HL-60/S4 treated with phorbol 12-myristate 13-acetate at 8.2 ng/mL for 4 days and 3 days (cell line): ENCODE results near the gene PSMB4.
"Not testable (repeated sequence)": the region's sequence is repeated elsewhere in the genome, so short reads cannot be mapped to it uniquely, and the experiment has no call there.

Experiments used
- in situ Hi-C: fragments of 300-500 bp; cut with MboI; formaldehyde crosslinking; loops from 2 replicates; pipeline ENCODE4 v1.15.0; 2022; ENCODE audit warnings: low sequenced_read_pairs

PSMB4 gene

DNA sequence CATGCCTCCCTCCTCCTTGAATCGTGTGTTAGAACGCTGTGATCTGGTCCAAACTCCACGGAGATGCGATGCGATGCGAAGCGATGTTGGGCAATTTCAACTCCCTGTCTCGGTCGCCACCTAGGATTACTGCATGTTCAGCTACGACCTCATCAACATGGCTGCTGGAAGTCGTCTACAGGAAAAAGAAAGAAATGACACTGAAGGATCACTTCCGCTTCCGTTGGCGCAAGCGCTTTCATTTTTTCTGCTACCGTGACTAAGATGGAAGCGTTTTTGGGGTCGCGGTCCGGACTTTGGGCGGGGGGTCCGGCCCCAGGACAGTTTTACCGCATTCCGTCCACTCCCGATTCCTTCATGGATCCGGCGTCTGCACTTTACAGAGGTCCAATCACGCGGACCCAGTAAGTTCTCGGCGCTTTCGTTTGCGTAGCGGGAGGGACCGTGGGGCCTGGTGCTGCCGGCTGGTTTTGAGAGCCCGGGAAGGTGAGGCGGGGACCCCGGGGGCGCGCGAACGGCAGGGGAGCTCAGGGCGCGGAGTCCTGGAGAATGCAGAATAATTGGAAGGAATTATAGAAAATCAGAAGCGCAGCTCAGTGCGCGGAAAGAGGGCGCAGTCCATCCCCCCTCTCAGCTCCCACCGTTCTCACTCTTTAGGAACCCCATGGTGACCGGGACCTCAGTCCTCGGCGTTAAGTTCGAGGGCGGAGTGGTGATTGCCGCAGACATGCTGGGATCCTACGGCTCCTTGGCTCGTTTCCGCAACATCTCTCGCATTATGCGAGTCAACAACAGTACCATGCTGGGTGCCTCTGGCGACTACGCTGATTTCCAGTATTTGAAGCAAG lies at the start of gene PSMB4:
TSS of gene PSMB4 (plus strand) at position 250 of the 848 bp plus-strand sequence. CDS start at position 265, 15 bp downstream.
- in situ Hi-C loops, result no loop called here

DNA sequence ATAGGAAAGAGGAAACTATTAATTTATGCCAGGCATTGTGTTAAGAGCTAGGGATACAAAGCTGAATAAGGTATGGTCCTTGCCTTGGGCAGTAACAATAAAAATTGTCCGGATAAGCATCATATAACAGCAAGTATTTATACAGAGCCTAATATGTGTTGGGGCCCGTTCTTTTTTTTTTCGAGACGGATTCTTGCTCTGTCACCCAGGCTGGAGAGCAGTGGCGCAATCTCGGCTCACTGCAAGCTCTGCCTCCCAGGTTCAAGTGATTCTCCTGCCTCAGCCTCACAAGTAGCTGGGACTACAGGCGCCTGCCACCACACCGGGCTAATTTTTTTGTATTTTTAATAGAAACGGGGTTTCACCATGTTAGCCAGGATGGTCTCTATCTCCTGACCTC lies 49.0 kb upstream of the PSMB4 start:
- in situ Hi-C loops, result not testable (repeated sequence)

DNA sequence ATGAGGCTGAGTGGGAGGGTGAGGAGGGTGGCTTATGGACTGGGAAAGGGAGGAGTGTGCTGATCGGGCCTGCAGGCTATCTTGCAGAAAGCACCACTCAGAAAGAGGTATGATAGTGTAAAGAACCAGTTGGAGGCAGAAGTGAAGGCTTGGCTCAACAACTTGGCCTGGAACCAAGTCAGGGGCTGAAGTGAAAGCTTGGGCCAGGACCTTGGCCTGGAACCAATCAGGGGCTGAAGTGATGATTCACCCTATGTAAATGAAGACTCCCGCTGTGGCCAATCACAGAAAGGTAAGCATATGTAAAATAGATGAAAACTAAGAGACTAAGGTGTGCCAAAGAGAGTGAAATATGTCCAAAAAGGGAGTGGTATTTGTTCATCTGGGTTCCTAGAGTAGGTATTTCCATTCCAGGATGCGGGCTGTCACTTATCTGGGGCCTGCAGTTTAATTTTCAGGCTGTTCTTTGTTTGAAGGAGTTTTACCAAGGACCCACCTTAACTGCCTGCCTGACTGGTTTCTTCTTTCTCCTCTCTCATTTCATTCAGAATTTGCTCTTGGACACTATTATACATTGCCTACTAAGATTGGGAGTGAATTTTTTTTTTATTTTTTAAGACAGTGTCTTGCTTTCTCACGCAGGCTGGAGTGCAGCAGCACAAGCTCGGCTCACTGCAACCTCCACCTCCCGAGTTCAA lies 47.2 kb upstream of the PSMB4 start:
- in situ Hi-C loops, result no loop called here

DNA sequence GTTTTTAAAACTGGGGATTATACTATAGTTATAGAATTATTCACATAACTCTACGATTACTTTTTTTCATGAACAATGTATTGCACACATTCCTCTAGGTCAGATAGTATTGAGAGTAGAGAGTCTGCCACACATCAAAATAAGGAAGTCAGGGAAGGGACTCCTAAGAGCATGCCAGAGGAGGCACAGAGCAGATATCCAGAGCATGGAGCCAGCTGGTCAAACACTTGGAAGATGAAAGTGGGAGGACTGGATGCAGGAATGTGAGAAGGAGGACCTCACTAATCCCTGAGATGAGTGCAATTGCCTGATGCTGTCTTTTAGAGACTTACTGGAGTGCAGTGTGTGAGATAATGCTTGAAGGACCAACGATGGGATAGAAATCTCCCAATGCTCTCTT lies 42.7 kb upstream of the PSMB4 start:
- in situ Hi-C loops, result no loop called here

DNA sequence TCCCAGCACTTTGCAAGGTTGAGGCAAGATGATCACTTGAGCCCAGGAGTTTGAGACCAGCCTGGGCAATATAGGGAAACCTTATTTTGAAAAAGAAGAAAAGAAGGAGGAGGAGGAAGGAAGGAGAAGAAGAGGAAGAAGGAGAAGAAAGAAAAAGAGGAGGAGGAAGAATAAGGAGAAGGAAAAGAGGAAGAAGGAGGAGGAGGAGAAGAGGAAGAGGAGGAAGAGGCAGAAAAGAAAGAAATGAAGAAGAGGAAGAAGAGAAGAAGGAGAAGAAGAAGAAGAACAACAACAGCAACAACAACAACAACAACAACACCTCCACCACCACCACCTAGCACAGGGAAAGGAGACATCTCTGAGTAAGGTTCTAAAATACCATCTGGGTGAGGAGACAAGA lies 37.5 kb upstream of the PSMB4 start:
- in situ Hi-C loops, result no loop called here

DNA sequence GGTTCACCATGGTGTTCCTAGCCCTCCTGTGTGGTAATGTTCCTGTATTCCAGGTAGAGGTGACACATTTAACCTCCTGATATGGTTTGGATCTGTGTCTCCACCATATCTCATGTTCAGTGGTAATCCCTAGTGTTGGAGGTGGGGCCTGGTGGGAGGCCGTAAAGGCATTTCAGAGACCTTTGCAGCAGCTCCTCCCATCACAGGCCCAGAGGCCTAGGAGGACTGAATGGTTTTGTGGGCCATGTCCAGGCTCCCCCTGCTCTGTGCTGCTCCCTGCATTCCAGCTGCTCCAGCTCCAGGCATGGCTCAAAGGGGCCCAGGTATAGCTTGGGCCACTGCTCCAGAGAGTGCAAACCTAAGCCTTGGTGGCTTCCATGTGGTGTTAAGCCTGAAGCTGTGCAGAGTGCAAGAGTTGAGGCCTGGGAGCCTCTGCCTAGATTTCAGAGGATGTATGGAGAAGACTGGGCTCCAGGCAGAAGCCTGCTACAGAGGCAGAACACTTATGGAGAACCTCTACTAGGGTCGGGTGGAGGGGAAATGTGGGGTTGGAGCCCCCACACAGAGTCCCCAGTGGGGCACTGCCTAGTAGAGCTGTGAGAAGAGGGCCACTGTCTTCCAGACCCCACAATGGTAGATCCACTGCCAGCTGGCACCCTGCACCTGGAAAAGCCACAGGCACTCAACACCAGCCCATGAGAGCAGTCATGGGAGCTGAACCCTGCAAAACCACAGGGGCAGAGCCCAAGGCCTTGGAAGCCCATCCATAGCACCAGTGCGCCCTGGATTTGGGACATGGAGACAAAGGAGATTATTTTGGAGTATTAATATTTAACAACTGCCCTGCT lies 36.8 kb upstream of the PSMB4 start:
- in situ Hi-C loops, result no loop called here

DNA sequence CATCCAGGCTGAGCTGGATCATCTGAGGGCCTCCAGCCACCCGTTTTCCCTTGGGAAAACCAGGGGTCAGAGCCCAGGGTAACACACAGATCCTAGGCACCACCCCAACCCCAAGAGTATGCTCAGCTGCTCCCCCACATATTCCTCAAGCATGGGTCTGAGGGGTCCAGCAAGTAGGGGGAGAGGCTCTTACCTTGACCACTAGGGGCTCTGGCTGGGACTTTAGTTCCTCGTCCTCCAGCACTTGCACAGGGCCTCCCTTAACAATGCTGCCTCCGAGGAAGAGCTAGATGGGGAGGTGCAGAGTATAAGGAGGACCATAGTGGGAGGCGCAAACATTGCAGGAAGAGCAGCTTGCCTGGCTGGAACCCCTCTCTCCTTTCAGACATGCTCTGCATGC lies 34.4 kb upstream of the PSMB4 start:
- in situ Hi-C loops, result no loop called here

DNA sequence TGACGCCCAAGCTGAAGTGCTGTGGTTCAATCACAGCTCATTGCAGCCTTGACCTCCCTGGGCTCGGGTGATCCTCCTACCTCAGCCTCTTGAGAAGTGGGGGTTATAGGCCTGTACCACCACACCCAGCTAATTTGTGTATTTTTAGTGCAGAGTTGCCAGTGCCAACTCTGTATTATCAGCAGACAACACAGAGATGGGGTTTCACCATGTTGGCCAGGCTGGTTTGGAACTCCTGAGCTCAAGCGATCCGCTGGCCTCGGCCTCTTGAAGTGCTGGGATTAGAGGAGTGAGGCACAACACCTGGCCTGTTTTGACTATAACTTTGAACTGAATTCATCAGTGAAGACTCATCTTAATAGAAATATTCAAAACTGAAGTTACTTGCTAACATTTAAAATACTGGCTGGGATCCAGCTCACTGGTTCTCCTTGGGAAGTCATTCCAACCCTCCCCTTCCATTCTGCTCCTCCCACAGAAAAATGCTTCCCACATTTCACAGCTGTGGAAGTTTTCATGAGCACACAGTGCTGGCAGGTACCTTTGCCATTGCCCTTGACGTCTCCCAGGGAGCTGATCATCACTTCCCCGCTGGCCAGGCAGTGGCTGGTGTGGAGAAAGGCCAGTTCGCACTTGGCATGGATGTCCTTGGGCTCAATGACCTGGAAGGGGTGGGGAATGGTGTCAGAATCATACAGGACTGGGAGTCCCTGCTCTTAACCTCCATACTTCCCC lies 31.5 kb upstream of the PSMB4 start:
- in situ Hi-C loops, result no loop called here

DNA sequence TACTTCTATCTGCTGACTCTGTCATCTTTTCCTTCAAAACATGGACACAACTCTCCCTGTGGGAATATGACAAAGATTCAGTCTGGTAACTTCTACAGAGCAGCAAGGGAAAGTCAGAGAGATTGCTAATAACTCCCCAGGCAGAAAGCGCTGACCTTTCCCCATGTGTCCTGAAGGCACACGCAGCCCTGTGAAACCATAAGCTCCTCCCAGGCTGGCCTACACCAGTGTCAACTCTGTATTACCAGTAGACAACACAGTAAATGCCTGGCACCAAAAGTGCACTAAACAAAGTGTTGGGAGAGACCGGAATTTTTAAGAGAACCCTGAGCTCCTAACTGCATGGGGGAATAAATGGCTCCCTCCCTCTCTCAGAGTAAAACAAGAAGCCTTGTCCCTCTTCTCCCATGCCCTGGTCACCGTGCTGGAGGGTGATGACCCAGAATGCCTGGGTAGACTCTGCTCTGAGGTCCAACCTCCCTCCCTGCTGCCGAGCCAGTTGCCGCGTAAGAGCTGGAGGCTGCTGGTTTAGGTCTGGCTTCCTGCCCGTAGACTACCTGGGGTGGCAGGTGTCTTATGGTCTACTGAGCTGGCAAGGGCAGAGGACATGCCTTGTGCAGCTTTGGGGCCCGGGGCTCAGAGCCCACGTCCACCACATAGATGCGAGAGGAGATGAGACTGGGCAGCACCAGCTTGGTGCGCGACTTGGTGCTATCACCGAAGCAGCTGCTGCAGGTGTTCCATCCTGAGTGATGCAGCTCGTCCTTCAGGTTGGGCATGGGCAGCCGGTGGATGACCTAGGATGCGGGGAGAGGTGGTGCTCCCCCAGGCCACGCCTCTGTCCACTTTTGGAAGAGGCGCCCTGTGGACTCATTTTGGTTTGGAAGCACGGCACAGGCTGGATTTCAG lies 30.7 kb upstream of the PSMB4 start:
- in situ Hi-C loops, result no loop called here

DNA sequence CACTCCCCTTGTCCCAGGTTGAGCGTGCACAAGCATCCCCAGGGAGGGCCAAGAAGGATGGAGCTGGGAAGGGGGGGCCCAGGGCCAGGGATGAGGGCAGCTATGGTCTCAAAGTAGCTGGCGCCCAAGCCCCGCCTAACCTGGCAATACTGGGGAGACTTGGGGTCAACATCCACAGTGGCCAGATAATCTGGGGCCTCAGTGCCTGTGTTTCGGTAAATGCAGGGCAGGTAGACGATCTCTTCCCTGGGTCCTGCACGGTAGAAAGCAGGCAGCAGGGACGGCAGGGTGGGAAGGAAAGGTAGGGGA lies 30.1 kb upstream of the PSMB4 start:
- in situ Hi-C loops, result no loop called here

DNA sequence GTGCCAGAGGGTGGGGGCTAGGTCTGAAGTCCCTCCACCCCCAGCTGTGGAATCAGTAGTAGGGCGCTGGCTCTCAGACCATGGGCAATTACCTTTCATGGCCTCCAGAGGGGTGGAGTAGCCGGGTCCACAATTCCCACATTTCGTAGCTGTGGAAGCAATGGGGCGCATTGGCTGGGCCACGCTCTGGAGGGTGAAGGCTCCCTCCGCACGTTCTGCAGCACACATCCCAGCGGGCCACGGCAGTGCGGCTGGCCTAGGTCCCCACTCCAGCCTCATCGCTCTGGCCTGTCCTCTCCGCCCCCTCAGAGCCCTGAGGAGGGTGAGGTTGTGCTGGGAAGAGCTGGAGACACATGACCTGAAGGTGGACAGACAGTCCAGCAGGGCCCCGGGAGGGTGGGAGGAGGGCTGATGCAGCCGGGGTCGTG lies 29.7 kb upstream of the PSMB4 start:
- in situ Hi-C loops, result no loop called here

DNA sequence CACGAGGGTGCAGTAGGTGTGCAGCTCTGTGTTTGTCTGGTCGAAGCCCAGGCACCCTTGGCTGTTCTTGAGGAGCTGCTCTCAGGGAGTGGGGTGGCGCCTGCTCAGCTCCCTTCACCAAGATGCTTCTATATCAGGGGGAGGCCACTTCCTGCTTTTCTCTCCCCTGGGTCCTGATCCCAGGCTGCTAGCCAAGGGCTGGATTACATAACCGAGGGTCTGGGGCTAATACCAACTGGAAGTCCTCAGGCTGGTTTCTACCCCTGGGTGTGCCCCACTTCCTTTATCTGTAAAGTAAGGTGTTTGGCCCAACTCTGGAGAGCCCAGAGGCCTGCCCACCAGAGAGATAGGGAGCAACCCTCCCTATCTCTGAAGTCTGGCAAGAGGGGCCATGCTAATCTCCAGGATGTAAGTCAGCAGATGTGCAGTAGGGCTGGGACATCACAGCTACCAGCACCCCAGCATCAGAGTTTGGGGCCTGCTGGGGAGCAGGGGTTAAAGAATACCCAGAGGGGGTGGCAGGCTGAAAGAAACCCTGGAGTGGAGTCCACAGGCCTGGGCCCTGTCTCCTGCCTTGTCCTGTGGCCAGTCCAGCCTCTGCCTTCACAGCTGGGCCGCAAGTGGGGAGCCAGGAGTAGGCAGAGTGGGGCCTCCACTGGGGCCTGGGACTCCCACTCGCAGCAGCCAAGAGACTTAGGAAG lies 29.0 kb upstream of the PSMB4 start:
- in situ Hi-C loops, result no loop called here

DNA sequence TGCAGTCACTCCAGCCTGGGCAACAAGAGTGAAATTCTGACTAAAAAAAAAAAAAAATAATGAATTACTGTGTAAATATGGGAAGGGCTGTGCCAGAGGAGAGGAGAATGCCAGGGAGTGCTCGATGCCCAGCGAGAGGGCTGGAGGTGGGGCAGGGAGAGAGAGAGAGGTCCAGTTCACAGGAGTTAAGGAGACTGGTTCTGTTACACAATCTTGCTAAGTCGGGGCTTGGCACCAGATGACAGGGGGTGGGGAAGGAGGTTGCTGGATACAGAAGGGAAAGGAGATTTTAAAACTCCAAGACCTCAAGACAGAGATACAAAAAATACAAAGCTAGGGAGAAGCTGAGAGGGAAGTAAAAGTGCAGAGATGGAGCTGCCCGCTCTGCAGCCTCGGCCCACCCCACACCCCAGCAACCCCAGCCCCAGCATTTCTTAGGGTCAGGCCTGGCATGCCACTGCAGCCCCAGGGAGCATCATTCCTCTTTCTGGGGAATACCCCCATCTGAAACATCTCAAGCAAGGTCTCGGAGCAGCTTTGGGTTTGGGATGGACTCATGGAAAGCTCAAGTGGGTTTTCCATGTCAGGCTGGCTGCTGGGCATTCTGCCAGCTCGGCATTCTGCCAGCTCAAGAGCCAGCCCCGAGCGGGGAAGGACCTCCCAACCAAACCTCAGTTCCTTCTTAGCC lies 27.9 kb upstream of the PSMB4 start:
- in situ Hi-C loops, result no loop called here

DNA sequence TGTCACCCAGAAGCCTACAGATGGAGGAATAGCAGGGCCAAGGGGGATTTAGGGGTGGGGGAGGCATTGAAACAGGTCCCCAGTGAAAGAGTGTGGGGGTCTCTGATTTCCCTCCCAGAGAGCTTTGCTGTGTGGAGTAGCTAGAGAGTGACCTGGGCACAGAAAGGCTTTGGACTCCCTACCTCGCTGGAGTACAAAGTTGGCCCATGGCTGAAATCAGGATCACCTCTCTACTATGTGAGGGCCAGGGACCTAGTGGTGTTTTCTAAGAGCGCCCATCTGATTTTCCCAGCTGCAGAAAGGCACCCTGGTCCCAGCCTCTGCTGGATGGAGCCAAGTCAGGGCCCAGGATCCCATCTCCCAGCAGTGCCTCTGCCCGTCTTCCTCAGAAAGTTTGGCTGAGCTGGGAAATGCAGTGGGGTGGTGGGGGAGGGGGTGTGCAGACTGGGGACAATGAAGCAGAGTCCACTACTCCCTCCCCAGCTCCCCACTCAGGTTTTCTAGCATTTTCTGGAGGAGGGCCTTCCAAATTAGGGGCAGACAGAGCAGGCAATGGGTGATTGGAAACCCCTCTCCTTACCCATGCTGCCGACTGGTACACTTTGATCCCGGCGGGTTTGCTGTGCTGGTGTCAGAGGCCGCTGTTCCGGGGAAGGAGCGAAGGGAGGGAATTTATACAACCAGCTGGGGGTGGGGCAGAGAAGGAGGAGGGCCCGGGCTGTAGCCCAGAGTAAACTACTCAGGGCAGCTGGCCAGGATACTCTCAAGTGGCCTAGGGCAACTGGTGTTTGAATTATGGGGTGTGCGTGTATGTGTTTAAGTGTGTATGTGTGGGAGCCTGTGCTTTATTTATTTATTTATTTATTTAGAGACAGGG lies 27.1 kb upstream of the PSMB4 start, which contains the start of gene SELENBP1:
TSS of gene SELENBP1 (minus strand) at position 648 of the 877 bp plus-strand sequence. CDS start at position 584, 64 bp downstream.
- in situ Hi-C loops, result no loop called here

DNA sequence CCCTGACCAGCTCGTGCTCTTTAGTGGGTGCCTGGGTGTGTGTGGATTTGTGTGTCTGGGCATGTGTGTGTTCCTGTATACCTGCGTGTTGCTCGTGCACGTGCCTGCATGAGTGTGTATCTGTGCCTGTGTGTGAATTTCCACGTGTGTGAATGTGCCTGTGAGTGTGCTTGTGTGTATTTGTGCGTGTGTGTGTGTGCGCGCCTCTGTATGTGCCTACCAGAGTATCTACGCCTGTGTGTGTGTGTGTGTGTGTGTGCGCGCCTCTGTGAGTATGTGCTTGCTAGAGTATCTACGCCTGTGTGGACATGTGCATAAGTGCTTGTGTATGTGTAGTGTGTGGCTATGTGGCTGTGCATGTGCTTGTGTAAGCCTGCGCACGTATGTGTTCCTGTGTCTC lies 26.2 kb upstream of the PSMB4 start:
- in situ Hi-C loops, result no loop called here

DNA sequence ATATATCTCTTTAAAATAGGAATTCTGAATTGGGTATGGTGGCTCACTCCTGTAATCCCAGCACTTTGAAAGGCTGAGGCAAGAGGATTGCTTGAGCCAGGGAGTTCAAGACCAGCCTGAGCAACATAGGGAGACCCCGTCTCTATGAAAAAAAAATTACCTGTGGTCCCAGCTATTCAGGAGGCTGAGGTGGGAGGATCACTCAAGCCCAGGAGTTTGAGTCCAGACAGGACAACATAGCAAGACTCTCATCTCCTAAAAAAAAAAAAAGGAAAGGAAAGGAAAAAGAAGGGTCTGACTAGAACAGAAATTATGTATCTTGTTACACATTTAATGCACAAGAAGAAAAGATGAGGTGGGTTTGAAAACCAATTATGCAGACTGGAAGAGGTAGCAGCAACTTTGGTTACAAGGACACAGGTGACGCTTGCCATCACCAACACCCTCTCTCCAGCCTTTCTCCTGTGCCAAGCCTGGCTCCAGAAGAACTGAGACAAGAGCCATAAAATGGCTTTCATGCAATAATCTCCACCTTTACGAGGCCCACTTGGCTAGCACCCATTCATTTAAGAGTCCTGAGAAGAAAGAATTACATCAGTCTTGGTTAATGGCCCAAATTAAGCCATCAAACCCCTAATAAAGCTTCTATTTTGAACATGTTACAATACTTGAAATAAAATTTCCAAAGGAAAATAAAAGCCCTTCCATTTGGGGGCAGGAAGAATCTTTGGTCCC lies 22.1 kb upstream of the PSMB4 start:
- in situ Hi-C loops, result no loop called here

DNA sequence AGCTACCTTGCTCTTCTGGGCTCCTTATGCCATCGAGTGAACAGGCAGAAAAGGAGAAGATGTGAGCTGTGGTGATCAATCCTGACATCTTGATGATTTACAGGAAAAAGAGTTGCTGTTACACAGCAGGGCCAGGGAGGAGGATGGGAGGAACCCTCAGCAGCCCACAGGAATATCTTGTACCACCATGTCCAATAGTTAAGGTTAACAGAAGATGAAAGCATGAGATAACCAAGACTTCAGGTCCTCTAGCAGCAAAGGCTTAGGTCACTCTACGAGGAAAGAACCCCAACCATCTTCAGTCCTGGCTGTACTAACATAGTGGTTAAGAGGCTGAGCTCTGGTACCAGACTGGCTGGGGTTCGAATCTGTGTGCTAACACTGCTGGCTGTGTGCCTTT lies 14.8 kb upstream of the PSMB4 start:
- in situ Hi-C loops, result no loop called here
